ENCODE measurements around the gene NR4A3.

DNA sequence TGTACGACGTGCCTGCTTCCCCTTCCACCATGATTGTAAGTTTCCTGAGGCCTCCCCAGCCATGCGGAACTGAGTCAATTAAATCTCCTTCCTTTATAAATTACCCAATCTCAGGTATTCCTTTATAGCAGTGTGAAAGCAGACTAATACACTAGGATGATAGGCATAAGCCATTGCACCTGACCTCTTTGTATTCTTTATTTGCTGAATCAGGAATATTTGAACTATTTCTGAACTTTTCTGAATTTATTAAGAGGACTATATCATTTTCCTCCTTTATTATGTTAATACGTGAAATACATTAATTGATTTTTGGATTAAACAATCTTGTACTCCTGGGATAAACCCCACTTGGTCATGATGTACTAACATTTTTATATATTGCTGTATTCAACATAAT, 28.2 kb upstream of the NR4A3 start:
- TF ChIP-seq, protein P1, sequence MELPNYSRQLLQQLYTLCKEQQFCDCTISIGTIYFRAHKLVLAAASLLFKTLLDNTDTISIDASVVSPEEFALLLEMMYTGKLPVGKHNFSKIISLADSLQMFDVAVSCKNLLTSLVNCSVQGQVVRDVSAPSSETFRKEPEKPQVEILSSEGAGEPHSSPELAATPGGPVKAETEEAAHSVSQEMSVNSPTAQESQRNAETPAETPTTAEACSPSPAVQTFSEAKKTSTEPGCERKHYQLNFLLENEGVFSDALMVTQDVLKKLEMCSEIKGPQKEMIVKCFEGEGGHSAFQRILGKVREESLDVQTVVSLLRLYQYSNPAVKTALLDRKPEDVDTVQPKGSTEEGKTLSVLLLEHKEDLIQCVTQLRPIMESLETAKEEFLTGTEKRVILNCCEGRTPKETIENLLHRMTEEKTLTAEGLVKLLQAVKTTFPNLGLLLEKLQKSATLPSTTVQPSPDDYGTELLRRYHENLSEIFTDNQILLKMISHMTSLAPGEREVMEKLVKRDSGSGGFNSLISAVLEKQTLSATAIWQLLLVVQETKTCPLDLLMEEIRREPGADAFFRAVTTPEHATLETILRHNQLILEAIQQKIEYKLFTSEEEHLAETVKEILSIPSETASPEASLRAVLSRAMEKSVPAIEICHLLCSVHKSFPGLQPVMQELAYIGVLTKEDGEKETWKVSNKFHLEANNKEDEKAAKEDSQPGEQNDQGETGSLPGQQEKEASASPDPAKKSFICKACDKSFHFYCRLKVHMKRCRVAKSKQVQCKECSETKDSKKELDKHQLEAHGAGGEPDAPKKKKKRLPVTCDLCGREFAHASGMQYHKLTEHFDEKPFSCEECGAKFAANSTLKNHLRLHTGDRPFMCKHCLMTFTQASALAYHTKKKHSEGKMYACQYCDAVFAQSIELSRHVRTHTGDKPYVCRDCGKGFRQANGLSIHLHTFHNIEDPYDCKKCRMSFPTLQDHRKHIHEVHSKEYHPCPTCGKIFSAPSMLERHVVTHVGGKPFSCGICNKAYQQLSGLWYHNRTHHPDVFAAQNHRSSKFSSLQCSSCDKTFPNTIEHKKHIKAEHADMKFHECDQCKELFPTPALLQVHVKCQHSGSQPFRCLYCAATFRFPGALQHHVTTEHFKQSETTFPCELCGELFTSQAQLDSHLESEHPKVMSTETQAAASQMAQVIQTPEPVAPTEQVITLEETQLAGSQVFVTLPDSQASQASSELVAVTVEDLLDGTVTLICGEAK (IDR thresholded peaks at IDR 0.05; ENCODE audit: borderline replicate concordance): no peak
- TF ChIP-seq ZBED1 (IDR thresholded peaks at IDR 0.05; ENCODE audit: borderline replicate concordance) (no peak), EP300 (IDR thresholded peaks at IDR 0.05; ENCODE audit: borderline replicate concordance in 1 of 2, control insufficient read depth in 1 of 2, low read depth in 2 of 2, low read length in 2 of 2) (no peak), JUND (IDR thresholded peaks at IDR 0.05; ENCODE audit: low read depth, low read length) (no peak), MEF2A (IDR thresholded peaks at IDR 0.05; ENCODE audit: insufficient read depth, low read depth, low read length) (no peak)
- TF ChIP-seq, protein P2, sequence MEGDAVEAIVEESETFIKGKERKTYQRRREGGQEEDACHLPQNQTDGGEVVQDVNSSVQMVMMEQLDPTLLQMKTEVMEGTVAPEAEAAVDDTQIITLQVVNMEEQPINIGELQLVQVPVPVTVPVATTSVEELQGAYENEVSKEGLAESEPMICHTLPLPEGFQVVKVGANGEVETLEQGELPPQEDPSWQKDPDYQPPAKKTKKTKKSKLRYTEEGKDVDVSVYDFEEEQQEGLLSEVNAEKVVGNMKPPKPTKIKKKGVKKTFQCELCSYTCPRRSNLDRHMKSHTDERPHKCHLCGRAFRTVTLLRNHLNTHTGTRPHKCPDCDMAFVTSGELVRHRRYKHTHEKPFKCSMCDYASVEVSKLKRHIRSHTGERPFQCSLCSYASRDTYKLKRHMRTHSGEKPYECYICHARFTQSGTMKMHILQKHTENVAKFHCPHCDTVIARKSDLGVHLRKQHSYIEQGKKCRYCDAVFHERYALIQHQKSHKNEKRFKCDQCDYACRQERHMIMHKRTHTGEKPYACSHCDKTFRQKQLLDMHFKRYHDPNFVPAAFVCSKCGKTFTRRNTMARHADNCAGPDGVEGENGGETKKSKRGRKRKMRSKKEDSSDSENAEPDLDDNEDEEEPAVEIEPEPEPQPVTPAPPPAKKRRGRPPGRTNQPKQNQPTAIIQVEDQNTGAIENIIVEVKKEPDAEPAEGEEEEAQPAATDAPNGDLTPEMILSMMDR (IDR thresholded peaks at IDR 0.05 in 2 of 3, conservative IDR thresholded peaks at IDR 0.05 in 1 of 3; ENCODE audit: control insufficient read depth in 2 of 3, extremely low read depth in 1 of 3, insufficient read depth in 1 of 3, low read depth in 3 of 3, low read length in 3 of 3): no peak

All from GM12878 (cell line).